NCI-H146 treated with DMSO at 0.1 percent for 48 hours (cell line): ENCODE data around the gene ARRDC3.
A peak's percentile ranks its signal among the peaks of the same experiment; 100 is the strongest.
"Not testable (repeated sequence)": the region's sequence is repeated elsewhere in the genome, so short reads cannot be mapped to it uniquely, and the experiment has no call there.

Source experiments
- DNase-seq: peaks from one replicate; lab custom pipeline; 2025; ENCODE audit not compliant: unreplicated experiment; lab: John Stamatoyannopoulos, UW

ARRDC3 gene

GRCh38 chr5:91361055-91361701 is 21.9 kb downstream of the ARRDC3 start:
- DNase-seq, result no peak

GRCh38 chr5:91359962-91360609 is 23.0 kb downstream of the ARRDC3 start:
- no peak for DNase-seq

- no peak for DNase-seq
Measured at GRCh38 chr5:91357806-91358205, 25.3 kb downstream of the ARRDC3 start.

- peak; percentile 28 for DNase-seq
Measured at GRCh38 chr5:91357012-91357634, 26.0 kb downstream of the ARRDC3 start.

- not testable (repeated sequence) for DNase-seq
Measured at GRCh38 chr5:91354867-91355266, 28.2 kb downstream of the ARRDC3 start.

- DNase-seq, result peak; percentile 71
Measured at GRCh38 chr5:91352831-91353695, 30.1 kb downstream of the ARRDC3 start.

- no peak for DNase-seq
Measured at GRCh38 chr5:91345461-91345860, 37.7 kb downstream of the ARRDC3 start.

- DNase-seq, result not testable (repeated sequence)
Measured at GRCh38 chr5:91344661-91345200, 38.4 kb downstream of the ARRDC3 start.

- no peak for DNase-seq
Measured at GRCh38 chr5:91343916-91344315, 39.2 kb downstream of the ARRDC3 start.

- DNase-seq, result not testable (repeated sequence)
Measured at GRCh38 chr5:91342931-91343330, 40.2 kb downstream of the ARRDC3 start.

- no peak for DNase-seq
Measured at GRCh38 chr5:91341154-91341553, 42.0 kb downstream of the ARRDC3 start.

GRCh38 chr5:91340532-91340931 is 42.6 kb downstream of the ARRDC3 start:
- DNase-seq, result no peak

GRCh38 chr5:91339063-91339705 is 43.9 kb downstream of the ARRDC3 start:
- no peak for DNase-seq

- DNase-seq, result no peak
Measured at GRCh38 chr5:91332267-91333045, 50.7 kb downstream of the ARRDC3 start.

GRCh38 chr5:91331705-91332104 is 51.4 kb downstream of the ARRDC3 start:
- DNase-seq, result no peak

- no peak for DNase-seq
Measured at GRCh38 chr5:91329283-91329682, 53.8 kb downstream of the ARRDC3 start.

GRCh38 chr5:91328743-91329142 is 54.4 kb downstream of the ARRDC3 start:
- DNase-seq, result no peak

GRCh38 chr5:91322981-91323380 is 60.1 kb downstream of the ARRDC3 start:
- not testable (repeated sequence) for DNase-seq

- no peak for DNase-seq
Measured at GRCh38 chr5:91319667-91320066, 63.5 kb downstream of the ARRDC3 start.

- DNase-seq, result no peak
Measured at GRCh38 chr5:91318724-91319123, 64.4 kb downstream of the ARRDC3 start.
